ENCODE data around the gene RCN1.
"Not testable (repeated sequence)": the region's sequence is repeated elsewhere in the genome, so short reads cannot be mapped to it uniquely, and the experiment has no call there.

Gene RCN1

GRCh38 chr11:32110795-32111194, 19.9 kb downstream of the RCN1 start:
- H3K27me3 ChIP-seq (ENCODE audit: control insufficient read depth, insufficient read depth, low read length), result no peaks in the 10 kb centered on the region
- H3K27ac ChIP-seq (ENCODE audit: low read length), result no peak overlapping the region
- H3K4me3 ChIP-seq (ENCODE audit: low read length), result no peak overlapping the region
- H3K4me1 ChIP-seq (ENCODE audit: control insufficient read depth, insufficient read depth, low read length), result no peaks in the 10 kb centered on the region
- no peak for DNase-seq (ENCODE audit: low read depth, low spot score)
- H3K9me3 ChIP-seq (ENCODE audit: control insufficient read depth, insufficient read depth, low read length), result no peaks in the 10 kb centered on the region
- 0 out of 2 replicates have a peak, but pooled peaks cover 3% of the 10 kb centered on the region for H3K36me3 ChIP-seq (ENCODE audit: control insufficient read depth, insufficient read depth, low read length)
- no CpG with 5 or more reads among the region's 3 CpGs for WGBS (ENCODE audit: insufficient coverage, insufficient read length)

- H3K4me1 ChIP-seq (ENCODE audit: control insufficient read depth, insufficient read depth, low read length), result no peaks in the 10 kb centered on the region
- H3K4me3 ChIP-seq (ENCODE audit: low read length), result no peak overlapping the region
- no peaks in the 10 kb centered on the region for H3K27me3 ChIP-seq (ENCODE audit: control insufficient read depth, insufficient read depth, low read length)
- WGBS (ENCODE audit: insufficient coverage, insufficient read length), result no CpG with 5 or more reads among the region's 10 CpGs
- H3K27ac ChIP-seq (ENCODE audit: low read length), result no peak overlapping the region
- no peaks in the 10 kb centered on the region for H3K9me3 ChIP-seq (ENCODE audit: control insufficient read depth, insufficient read depth, low read length)
- no peaks in the 10 kb centered on the region for H3K36me3 ChIP-seq (ENCODE audit: control insufficient read depth, insufficient read depth, low read length)
- no peak for DNase-seq (ENCODE audit: low read depth, low spot score)
Measured at GRCh38 chr11:32113200-32113919, 22.5 kb downstream of the RCN1 start.

- no peak for DNase-seq (ENCODE audit: low read depth, low spot score)
- no peaks in the 10 kb centered on the region for H3K36me3 ChIP-seq (ENCODE audit: control insufficient read depth, insufficient read depth, low read length)
- H3K27me3 ChIP-seq (ENCODE audit: control insufficient read depth, insufficient read depth, low read length), result no peaks in the 10 kb centered on the region
- H3K27ac ChIP-seq (ENCODE audit: low read length), result no peak overlapping the region
- no peak overlapping the region for H3K4me3 ChIP-seq (ENCODE audit: low read length)
- no peaks in the 10 kb centered on the region for H3K9me3 ChIP-seq (ENCODE audit: control insufficient read depth, insufficient read depth, low read length)
- WGBS (ENCODE audit: insufficient coverage, insufficient read length), result no CpG with 5 or more reads among the region's 2 CpGs
- H3K4me1 ChIP-seq (ENCODE audit: control insufficient read depth, insufficient read depth, low read length), result no peaks in the 10 kb centered on the region
Measured at GRCh38 chr11:32113920-32114203, 23.0 kb downstream of the RCN1 start.

- no peak for DNase-seq (ENCODE audit: low read depth, low spot score)
- Histone ChIP-seq H3K27ac (ENCODE audit: low read length) (no peak overlapping the region), H3K9me3 (ENCODE audit: control insufficient read depth, insufficient read depth, low read length) (no peaks in the 10 kb centered on the region), H3K4me1 (ENCODE audit: control insufficient read depth, insufficient read depth, low read length) (no peaks in the 10 kb centered on the region), H3K27me3 (ENCODE audit: control insufficient read depth, insufficient read depth, low read length) (no peaks in the 10 kb centered on the region), H3K4me3 (ENCODE audit: low read length) (no peak overlapping the region), H3K36me3 (ENCODE audit: control insufficient read depth, insufficient read depth, low read length) (no peaks in the 10 kb centered on the region)
- no CpG with 5 or more reads among the region's 5 CpGs for WGBS (ENCODE audit: insufficient coverage, insufficient read length)
Measured at GRCh38 chr11:32115446-32115845, 24.6 kb downstream of the RCN1 start.

GRCh38 chr11:32116668-32117067, 25.8 kb downstream of the RCN1 start:
- no peak overlapping the region for H3K27ac ChIP-seq (ENCODE audit: low read length)
- H3K27me3 ChIP-seq (ENCODE audit: control insufficient read depth, insufficient read depth, low read length), result no peaks in the 10 kb centered on the region
- H3K4me1 ChIP-seq (ENCODE audit: control insufficient read depth, insufficient read depth, low read length), result no peaks in the 10 kb centered on the region
- no peak for DNase-seq (ENCODE audit: low read depth, low spot score)
- no CpG with 5 or more reads among the region's 2 CpGs for WGBS (ENCODE audit: insufficient coverage, insufficient read length)
- H3K9me3 ChIP-seq (ENCODE audit: control insufficient read depth, insufficient read depth, low read length), result no peaks in the 10 kb centered on the region
- H3K36me3 ChIP-seq (ENCODE audit: control insufficient read depth, insufficient read depth, low read length), result no peaks in the 10 kb centered on the region
- H3K4me3 ChIP-seq (ENCODE audit: low read length), result no peak overlapping the region

GRCh38 chr11:32118025-32118974, 27.4 kb downstream of the RCN1 start:
- Histone ChIP-seq H3K36me3 (ENCODE audit: control insufficient read depth, insufficient read depth, low read length) (no peaks in the 10 kb centered on the region), H3K27me3 (ENCODE audit: control insufficient read depth, insufficient read depth, low read length) (no peaks in the 10 kb centered on the region), H3K4me3 (ENCODE audit: low read length) (no peak overlapping the region), H3K4me1 (ENCODE audit: control insufficient read depth, insufficient read depth, low read length) (no peaks in the 10 kb centered on the region), H3K9me3 (ENCODE audit: control insufficient read depth, insufficient read depth, low read length) (no peaks in the 10 kb centered on the region), H3K27ac (ENCODE audit: low read length) (no peak overlapping the region)
- DNase-seq (ENCODE audit: low read depth, low spot score), result no peak
- WGBS (ENCODE audit: insufficient coverage, insufficient read length), result no CpG with 5 or more reads among the region's 7 CpGs

GRCh38 chr11:32119139-32119538, 28.3 kb downstream of the RCN1 start:
- H3K9me3 ChIP-seq (ENCODE audit: control insufficient read depth, insufficient read depth, low read length); DNase-seq (ENCODE audit: low read depth, low spot score); H3K4me3 ChIP-seq (ENCODE audit: low read length); H3K36me3 ChIP-seq (ENCODE audit: control insufficient read depth, insufficient read depth, low read length); H3K27me3 ChIP-seq (ENCODE audit: control insufficient read depth, insufficient read depth, low read length); H3K4me1 ChIP-seq (ENCODE audit: control insufficient read depth, insufficient read depth, low read length); H3K27ac ChIP-seq (ENCODE audit: low read length): not testable (repeated sequence)
- WGBS (ENCODE audit: insufficient coverage, insufficient read length), result no CpG with 5 or more reads among the region's 5 CpGs

- no CpG with 5 or more reads among the region's 4 CpGs for WGBS (ENCODE audit: insufficient coverage, insufficient read length)
Measured at GRCh38 chr11:32121012-32121411, 30.1 kb downstream of the RCN1 start.

GRCh38 chr11:32122200-32122599, 31.3 kb downstream of the RCN1 start:
- no peak for DNase-seq (ENCODE audit: low read depth, low spot score)
- no peaks in the 10 kb centered on the region for H3K27me3 ChIP-seq (ENCODE audit: control insufficient read depth, insufficient read depth, low read length)
- no peaks in the 10 kb centered on the region for H3K36me3 ChIP-seq (ENCODE audit: control insufficient read depth, insufficient read depth, low read length)
- peaks cover 2% of the 10 kb centered on the region; the same call in 1 of the 2 replicates for H3K4me1 ChIP-seq (ENCODE audit: control insufficient read depth, insufficient read depth, low read length)
- no CpG with 5 or more reads among the region's 2 CpGs for WGBS (ENCODE audit: insufficient coverage, insufficient read length)
- no peak overlapping the region for H3K4me3 ChIP-seq (ENCODE audit: low read length)
- H3K27ac ChIP-seq (ENCODE audit: low read length), result no peak overlapping the region
- no peaks in the 10 kb centered on the region for H3K9me3 ChIP-seq (ENCODE audit: control insufficient read depth, insufficient read depth, low read length)

More at GRCh38 chr11:32121012-32121411, 30.1 kb downstream of the RCN1 start:
- Histone ChIP-seq H3K9me3 (ENCODE audit: control insufficient read depth, insufficient read depth, low read length) (no peaks in the 10 kb centered on the region), H3K27ac (ENCODE audit: low read length) (no peak overlapping the region), H3K27me3 (ENCODE audit: control insufficient read depth, insufficient read depth, low read length) (no peaks in the 10 kb centered on the region), H3K4me3 (ENCODE audit: low read length) (no peak overlapping the region), H3K36me3 (ENCODE audit: control insufficient read depth, insufficient read depth, low read length) (no peaks in the 10 kb centered on the region), H3K4me1 (ENCODE audit: control insufficient read depth, insufficient read depth, low read length) (no peaks in the 10 kb centered on the region)
- DNase-seq (ENCODE audit: low read depth, low spot score), result no peak

GRCh38 chr11:32131321-32131720, 40.4 kb downstream of the RCN1 start:
- H3K27ac ChIP-seq (ENCODE audit: low read length), result no peak overlapping the region
- H3K27me3 ChIP-seq (ENCODE audit: control insufficient read depth, insufficient read depth, low read length), result no peaks in the 10 kb centered on the region
- H3K36me3 ChIP-seq (ENCODE audit: control insufficient read depth, insufficient read depth, low read length), result no peaks in the 10 kb centered on the region
- WGBS (ENCODE audit: insufficient coverage, insufficient read length), result no CpG with 5 or more reads among the region's 3 CpGs
- DNase-seq (ENCODE audit: low read depth, low spot score), result no peak
- peaks cover 2% of the 10 kb centered on the region; the same call in 1 of the 2 replicates for H3K4me1 ChIP-seq (ENCODE audit: control insufficient read depth, insufficient read depth, low read length)
- H3K9me3 ChIP-seq (ENCODE audit: control insufficient read depth, insufficient read depth, low read length), result no peaks in the 10 kb centered on the region
- no peak overlapping the region for H3K4me3 ChIP-seq (ENCODE audit: low read length)

Data from iPS DF 6.9 (cell line).